Medulla oblongata (tissue), 1 donor: ENCODE results near the gene ALAD.
"Not testable (repeated sequence)": the region's sequence is repeated elsewhere in the genome, so short reads cannot be mapped to it uniquely, and the experiment has no call there.

Experiments used
- DNase-seq: peaks from one replicate; pipeline ENCODE4 v3.0.0-alpha.2; 2015; ENCODE audit errors: extremely low spot score

ALAD gene

DNA sequence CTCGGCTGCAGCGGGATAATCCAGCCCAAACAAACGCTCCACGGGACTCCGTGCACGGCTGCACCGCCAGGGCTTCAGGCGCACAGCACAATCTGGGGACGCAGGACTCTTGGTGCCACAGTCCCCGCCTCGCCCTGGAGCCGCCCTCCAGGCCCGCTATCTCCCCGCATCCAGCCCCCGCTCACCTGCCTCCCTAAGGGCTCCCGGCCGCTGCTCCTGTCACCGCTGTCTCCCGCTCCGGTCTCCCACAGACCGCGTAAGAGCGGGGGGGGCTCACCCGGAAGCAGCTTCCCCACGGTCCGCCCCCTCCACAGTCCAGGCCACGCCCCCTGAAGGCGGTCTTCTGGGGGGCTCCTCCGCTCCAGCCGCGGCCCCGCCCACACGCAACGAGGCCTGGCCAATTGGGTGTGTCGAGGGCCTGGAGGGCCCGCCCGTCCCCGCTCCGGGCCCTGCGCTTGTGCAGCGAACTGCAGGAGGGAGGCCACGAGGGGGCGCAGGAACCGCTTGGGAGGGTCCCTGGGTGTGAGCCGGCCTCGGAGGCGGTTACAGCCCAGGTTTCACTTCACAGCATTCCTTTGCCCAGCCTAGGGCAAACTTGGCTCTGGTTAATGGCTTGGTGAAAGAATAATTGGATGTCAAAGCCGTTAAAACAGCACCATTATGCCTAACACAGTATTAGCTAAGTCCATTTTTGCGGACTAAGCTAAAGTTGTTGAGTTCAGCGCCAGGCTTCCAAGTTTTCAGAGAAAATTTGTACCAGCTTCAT lies at the start of gene ALAD:
ALAD (minus strand) TSS at position 258 of the 766 bp plus-strand sequence. CDS start 7,725 bp downstream, outside the sequence.
- peak; percentile 99 for DNase-seq

- no peak for DNase-seq
These were observed 48.3 kb upstream of the ALAD start for GRCh38 chr9:113449376-113449775.

DNA sequence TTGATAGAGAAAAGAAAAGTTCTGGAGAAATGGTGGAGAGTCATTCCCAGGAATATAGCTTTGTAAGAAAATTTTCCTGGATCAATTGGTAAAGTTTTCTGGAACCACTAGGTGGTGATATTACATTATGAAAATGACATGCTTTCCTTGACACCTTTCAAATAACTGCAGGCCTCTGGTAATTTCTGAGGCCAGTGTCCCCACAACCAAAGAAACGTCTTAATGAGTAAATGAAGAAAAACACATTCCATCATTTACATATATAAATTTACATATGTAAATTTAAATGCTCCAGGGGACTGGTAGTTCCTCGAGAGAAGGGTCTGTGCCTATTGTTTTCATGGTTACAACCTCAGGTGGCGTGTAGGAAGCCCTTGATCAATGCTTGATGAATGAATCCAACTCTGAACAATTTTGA lies 45.2 kb upstream of the ALAD start:
- peak; percentile 77 for DNase-seq

DNA sequence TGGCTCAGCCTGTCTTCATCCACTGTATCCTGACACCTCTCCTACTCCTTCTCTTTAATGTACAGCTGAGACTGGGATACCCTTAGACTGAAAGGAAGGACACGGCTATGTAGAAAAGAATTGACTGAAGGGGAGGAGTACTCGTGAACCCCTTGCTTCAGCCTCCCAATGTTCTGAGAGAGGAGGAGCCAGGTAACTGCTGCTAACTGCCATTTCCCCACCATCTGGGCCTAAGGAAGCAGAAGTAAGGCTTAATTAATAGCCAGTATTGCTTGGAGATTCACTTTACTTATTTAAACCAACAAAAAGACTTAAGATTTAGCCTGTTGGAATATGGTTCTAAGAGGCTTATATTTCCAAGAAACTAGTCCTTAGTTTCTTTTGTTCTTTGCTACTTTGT lies 43.7 kb upstream of the ALAD start:
- no peak for DNase-seq

DNA sequence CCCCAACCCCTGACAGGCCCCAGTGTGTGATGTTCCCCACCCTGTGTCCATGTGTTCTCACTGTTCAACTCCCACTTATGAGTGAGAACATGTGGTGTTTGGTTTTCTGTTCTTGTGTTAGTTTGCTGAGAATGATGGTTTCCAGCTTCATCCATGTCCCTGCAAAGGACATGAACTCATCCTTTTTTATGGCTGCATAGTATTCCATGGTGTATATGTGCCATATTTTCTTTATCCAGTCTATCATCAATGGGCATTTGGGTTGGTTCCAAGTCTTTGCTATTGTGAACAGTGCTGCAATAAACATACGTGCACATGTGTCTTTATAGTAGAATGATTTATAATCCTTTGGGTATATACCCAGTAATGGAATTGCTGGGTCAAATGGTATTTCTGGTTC lies 36.6 kb upstream of the ALAD start:
- DNase-seq, result not testable (repeated sequence)

DNA sequence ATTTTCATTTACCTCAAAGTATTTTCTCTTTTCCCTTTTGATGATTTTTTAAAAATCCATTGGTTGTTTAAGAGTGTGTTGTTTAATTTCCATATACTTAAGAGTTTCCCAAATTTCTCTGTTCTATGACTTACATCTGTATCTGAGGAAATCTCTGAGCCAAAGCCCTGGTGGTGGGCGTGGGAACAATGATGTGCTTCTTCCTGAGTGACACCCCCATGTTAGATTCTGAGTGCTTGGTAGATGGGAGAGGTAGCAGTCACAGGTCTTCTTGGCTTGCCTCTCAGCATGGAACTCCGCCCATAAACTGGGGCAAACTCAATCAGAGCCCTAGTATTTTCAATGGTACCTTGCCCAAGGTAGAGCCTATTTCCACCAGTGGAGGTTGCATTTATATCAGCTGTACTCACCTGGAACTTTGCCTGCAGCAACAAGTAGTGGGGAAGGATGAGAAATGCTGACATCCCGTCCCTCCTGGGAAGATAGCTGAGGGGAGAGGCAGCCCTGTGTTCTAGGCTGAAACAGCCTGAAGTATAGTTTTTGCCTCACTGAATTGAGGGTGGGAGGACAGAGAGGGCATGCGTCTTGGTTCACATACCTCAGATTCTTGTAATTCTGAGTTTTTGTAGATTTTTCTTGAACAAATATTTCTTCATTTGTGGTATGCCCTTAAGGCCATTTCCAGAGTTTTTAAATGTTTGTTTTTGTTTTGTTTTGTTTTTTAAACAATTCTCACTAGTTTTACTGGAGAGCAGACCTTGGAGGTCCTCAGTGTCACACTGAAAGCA lies 35.8 kb upstream of the ALAD start:
- no peak for DNase-seq

- DNase-seq, result no peak
These were observed 30.1 kb upstream of the ALAD start for GRCh38 chr9:113431191-113431590.

DNA sequence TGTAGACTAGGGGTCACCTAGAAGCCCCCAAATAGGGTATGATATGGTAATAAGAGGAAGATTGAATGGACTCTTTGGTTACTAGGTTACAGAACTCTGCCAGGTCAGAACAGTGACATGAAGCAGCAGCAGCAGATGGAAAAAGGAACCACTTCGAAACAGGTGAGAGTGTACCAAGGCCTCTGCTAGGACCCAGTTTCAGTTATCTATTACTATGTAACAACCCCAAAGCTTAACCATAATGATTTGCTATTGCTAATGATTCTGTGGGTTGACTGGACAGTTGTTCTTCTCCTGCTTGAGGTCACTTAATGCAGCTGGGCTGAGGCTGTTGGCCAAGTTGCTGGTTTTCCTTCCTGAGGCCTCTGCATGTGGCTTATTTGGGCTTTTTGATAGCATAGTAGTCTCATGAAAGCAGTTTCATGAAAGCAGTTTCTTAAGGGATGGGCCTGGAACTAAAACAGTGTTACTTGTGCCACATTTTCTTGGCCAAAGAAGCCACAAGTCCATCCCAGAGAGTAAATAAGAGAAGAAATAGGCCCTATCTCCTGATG lies 27.1 kb upstream of the ALAD start:
- DNase-seq, result no peak

- DNase-seq, result no peak
These were observed 26.5 kb upstream of the ALAD start for GRCh38 chr9:113427629-113428028.

DNA sequence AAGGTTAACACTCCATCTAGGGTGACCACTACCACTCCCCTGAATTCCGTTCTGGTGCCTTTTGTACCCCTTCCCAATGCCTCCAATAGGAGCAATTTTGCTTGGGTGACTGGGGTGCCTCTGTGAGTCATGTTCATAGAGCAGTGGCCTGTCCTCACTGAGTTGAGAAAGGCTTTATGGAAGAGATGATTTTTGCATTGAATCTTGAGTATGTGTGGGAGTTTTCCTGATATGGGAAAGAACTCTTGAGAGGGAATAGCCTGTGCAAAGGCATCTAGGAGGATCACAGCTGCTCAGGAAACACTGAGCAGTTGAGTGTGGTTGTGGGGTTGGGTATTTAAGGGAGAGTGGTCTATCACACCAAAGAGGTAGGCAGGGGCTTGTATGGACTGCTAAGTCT lies 25.6 kb upstream of the ALAD start:
- DNase-seq, result no peak

- no peak for DNase-seq
These were observed 24.0 kb upstream of the ALAD start for GRCh38 chr9:113425072-113425471.

DNA sequence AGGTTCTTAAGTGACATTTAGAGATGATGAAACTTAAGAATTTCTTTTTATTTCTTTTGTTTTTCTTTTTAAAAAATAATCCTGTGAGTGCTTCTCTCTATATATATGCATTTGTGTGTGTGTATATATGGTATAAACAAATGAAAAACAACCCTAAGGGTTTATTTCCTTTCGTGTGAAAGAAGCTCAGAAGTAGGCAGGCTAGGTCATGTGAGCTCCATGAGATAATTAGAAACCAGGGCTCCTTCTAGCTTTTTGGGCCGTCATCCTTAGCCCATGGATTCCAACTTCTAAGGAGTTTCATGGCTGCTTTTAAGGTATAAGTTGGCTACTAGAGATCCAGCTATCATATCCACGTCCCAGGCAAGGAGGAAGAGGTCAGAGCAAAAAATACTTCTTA lies 20.6 kb upstream of the ALAD start:
- DNase-seq, result no peak

DNA sequence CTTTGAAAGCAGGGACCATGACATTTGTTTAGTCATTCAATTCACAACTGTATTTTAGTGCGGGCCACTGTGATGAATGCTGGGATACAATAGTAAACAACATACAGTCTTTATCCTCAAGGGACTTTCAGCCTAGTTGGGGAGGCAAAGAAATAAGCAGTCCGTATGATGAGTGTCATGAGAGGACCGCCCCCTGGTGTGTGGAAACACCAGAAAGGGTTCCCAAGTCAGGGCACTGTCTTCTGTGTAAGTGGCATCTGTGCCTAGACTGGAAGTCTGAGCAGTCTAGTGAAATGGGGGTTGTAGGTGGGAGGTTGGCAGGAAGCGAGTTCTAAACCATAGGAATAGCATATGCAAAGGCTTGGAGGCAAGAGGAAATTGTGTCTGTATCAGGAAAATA lies 16.3 kb upstream of the ALAD start:
- DNase-seq, result no peak

- peak; percentile 45 for DNase-seq
These were observed 15.2 kb upstream of the ALAD start for GRCh38 chr9:113416149-113416721.

- peak; percentile 94 for DNase-seq
These were observed 9.3 kb upstream of the ALAD start, which contains the start of the genes C9orf43 and POLE3 for GRCh38 chr9:113410207-113410864. Gene C9orf43 (plus strand): TSS chr9:113410747. CDS start chr9:113413494, 2,747 bp downstream. Gene POLE3 (minus strand): TSS chr9:113410675. CDS start chr9:113410293, 382 bp downstream.

DNA sequence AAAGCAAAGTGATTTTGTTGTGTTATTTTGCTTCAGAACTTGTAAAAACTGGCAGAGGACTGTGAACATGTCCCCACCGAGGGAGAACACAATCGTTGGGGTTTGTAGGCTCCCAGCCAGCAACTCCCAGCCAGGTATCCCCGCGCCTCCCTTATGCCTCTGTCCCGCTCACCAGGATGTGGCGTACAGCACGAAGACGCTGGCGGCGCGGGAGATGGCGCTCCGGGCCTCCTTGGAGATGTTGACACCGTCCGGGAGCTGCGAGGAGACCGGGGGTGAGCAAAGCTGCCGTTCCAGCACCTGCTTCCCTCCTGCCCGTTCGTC lies 8.8 kb upstream of the ALAD start:
- DNase-seq, result no peak

- DNase-seq, result no peak
These were observed 8.4 kb upstream of the ALAD start for GRCh38 chr9:113409481-113409880.

DNA sequence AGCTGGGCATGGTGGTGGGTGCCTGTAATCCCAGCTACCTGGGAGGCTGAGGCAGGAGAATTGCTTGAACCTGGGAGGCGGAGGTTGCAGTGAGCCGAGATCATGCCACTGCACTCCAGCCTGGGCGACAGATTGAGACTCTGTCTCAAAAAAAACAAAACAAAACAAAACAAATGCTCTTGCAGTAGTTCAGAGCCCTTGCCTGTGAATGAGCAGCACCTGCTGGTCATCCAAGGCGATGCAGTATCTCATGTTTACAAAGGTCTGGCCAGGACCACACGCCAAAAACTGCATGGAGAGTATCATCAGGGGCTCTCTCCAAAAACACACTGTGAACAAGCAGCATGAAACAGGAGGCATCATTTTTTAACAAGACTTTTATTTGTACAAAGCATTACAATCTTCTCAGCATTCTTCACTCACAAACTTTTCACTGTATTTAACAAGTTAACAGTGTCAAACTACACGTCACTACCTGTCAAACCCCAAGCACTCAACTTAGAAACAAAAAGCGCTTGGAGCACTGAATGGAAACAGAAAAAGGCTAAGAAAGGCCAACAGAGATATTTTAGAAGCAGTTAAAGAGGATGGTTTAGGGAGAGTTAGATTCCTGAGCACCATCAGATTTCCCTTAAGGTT lies 5.9 kb upstream of the ALAD start:
- DNase-seq, result peak; percentile 66

DNA sequence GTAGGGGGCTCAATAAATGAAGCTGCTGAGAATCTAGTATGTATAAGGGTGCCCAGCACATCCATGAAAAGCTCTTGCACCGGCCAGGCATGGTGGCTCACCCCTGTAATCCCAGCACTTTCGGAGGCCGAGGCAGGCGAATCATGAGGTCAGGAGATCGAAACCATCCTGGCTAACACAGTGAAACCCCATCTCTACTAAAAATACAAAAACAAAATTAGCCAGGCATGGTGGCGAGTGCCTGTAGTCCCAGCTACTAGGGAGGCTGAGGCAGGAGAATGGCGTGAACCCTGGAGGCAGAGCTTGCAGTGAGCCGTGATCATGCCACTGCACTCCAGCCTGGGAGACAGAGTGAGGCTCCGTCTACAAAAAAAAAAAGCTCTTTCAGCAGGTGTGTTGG lies 5.3 kb upstream of the ALAD start:
- not testable (repeated sequence) for DNase-seq

DNA sequence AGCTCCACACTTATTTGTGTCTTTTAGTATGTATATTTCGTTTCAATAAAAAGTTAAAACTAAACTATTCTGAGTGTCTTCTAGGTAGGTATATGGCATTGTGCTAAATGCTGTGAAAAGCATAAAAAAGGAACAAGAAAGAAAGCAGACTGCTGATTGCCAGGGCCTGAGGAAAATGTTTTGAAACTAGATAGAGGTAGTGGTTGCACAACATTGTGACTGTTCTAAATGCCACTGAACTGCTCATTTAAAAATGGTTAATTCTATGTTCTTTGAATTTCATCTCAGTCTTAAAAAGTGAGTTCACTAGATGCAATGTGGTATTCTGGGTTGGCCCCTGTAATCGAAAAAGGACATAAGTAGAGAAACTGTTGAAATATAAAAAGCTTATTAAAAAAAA lies 2.6 kb upstream of the ALAD start:
- DNase-seq, result peak; percentile 26

GRCh38 chr9:113399646-113400200 lies 1.4 kb downstream of the ALAD start:
- no peak for DNase-seq
